GM18868 (cell line): Measurements from ENCODE around the gene RRAGD.

Experiments used
- ATAC-seq: cut with Tn5 transposase; IDR thresholded peaks from one replicate; pipeline ENCODE4 v1.9.1; 2021; ENCODE audit warnings: mild to moderate bottlenecking, moderate library complexity; ENCODE audit not compliant: unreplicated experiment

RRAGD gene

DNA sequence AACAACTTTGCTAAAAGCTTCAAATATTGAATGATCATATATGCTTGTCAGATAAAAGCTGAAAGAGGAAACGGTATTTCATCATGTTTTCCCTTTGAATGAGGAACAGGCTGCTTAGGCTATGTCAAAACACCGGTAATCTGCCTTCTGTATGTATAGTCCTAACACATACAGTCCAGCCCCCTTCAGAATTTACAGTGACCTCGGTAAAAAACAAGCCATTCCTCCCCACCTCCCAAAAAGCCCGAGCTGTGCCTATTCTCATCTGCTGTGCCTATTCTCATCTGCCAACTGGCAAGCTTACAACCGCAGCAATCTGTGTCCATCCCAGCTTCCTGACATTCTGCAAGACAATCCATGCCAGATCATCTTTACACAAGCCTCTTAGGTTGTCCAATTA, 32.8 kb downstream of the RRAGD start:
- no peak for ATAC-seq

DNA sequence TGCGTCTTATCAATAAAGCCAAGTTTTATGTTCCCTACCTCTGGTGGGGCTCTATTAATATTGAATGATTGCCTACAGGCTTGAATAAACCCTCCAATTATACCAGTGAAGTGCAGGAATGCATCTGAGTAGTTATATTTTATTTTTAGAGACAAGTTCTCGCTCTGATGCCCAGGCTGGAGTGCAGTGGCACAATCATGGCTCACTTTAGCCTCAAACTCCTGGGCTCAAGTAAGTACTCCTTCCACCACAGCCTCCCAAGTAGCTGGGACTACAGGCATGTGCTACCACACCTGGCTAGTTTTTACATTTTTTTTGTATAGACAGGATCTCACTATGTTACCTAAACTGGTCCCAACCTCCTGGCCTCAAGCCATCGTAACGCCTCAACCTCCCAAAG, 33.4 kb downstream of the RRAGD start:
- no peak for ATAC-seq

DNA sequence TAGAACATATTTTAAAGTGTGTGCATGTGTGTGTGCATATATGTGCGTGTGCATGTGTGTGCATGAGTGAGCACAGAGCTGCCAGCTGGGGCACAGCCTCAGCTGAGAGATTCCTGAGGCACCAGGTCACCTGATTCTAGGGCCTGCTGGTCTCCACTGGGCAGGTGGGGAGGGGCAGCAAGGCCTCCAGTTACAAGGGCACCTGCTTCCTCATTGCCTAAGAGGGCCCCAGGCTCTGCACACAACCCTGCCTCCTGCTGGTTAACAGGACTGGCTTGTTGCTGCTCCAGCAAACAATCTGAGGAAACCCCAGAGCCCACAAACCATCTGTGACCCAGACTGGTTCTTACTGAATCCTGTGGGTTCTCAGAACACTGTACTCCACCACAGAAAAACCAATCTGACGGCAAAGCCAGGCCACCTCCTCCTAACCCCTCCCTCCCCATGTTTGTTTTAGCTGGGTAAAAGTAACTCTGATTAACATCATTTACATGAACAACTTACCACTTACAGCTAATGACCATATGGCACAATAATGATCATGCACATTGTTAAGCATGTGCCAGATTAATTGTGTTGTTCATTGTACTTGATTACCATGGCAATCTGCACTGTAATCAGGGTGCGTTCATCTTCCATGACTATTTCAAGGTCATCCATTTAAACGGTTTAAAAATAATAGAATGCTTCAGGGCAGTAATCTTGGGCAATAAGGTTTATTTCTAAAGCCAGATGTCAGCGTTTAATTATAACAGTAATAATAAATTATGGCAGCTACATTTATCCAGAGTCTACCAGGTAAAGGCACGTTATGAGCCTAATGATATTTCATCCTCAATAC, 36.4 kb downstream of the RRAGD start:
- ATAC-seq: peak; percentile 73

DNA sequence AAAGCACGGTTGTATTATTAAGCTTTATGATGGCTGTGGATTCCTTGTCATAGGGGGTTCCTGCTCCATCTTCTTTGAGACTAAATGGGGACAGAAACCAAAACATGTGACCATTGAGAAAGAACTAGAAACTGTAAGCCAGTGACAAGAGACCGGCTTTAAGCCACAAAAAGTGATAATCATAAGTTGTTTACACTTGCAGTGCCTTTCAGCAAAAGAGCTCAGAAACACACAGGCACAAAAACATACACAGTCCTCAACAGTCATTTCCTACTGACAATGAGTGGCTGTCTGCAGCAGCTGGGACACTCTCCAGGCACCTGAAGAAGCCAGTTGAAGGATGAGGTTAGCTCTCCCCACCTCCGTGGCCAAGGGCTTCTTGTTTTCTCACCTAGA, 39.6 kb downstream of the RRAGD start:
- peak; percentile 49 for ATAC-seq

GRCh38 chr6:89371849-89372505, 40.1 kb downstream of the RRAGD start:
- ATAC-seq: peak; percentile 76

GRCh38 chr6:89368999-89369398, 43.1 kb downstream of the RRAGD start:
- ATAC-seq: no peak

- no peak for ATAC-seq
Observed at GRCh38 chr6:89368107-89368506, 44.0 kb downstream of the RRAGD start.

DNA sequence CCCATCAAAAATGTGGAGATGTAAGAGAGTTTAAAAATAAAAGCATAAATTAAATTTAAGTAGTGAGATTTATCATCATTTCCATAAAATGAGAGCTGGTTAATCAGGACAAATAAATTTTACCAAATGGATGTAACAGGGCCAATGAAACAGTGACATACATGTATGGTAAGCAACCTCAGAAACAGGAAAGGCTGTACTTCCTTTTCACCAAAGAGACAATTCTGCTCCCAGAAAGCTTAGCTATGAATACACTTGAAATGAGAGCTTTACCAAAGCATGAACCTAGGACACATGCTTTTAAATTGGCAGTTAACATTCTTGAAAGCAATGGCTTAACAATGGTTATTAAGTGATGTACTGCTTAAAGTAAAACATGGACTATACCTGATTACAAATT, 47.5 kb downstream of the RRAGD start:
- no peak for ATAC-seq

DNA sequence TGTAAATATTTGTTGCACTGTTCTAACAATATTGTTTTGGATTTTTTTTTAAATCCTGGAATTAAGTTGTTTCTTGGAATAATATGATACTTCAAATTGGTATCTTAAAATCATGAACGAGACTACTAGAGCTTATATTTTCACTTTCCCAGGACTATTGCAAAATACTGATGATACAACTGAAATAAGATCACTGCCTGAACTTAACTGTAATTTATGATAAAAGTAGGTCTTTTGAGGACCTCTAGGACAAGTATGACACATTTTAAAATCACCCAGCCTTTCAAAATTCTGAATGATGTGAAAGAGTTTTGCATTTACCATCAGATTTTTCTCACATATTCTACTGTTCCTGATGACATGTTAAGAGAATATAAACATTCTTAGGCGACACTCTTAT, 50.9 kb downstream of the RRAGD start:
- ATAC-seq: no peak

DNA sequence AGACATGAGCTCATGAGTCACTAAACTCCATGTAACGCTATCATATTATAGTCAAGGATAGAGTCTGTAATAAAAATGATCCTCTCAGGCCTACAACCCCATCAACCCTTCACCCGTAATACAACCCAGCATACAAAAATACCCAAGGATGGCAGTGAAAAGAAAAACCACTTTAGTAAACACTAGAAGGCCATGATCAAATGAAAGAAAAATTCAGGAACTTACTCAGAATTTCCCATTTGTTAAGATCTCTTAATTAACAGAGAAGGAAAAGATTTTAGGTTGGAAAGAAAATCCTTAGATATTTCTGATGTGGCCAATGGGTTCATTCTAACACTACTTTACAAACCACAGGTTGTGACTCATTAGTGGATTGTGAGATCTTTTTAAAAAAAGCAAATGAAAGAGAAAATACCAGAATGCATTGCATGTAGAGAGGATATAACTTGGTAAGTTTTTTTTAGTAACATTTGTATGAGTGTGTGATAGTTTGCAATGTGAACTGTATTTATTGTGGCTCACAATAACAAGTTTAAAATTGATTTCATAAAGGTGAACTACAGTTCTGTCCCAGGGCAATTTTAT, 51.6 kb downstream of the RRAGD start:
- ATAC-seq: peak; percentile 72

- no peak for ATAC-seq
Observed at GRCh38 chr6:89359561-89359960, 52.5 kb downstream of the RRAGD start.

- peak; percentile 36 for ATAC-seq
Observed at GRCh38 chr6:89357390-89357789, 54.7 kb downstream of the RRAGD start.

DNA sequence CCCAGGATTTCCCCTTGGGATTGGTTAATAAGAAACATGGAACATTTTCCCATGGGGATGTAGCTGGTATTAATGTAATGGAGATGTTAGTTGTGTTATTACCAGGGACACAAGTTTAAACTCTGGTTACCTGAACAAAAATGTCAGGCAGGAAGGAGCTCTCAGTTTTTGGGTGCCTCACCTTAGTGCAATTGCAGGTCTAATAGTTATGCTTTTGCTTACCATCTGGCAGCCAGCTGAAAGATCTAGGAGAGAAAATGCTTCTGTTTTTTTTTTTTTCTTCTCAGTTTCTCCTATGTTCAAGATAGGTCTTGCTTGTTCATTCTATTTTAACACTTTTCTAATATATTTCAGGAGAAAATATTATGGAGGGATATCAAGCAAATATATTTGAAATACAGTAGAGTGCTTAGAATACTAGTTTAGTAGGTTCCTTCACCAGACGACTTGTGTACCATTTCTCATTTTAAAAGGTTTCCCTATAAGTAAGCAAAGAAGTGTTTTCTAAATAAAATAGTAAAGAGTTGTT, 55.4 kb downstream of the RRAGD start:
- no peak for ATAC-seq

DNA sequence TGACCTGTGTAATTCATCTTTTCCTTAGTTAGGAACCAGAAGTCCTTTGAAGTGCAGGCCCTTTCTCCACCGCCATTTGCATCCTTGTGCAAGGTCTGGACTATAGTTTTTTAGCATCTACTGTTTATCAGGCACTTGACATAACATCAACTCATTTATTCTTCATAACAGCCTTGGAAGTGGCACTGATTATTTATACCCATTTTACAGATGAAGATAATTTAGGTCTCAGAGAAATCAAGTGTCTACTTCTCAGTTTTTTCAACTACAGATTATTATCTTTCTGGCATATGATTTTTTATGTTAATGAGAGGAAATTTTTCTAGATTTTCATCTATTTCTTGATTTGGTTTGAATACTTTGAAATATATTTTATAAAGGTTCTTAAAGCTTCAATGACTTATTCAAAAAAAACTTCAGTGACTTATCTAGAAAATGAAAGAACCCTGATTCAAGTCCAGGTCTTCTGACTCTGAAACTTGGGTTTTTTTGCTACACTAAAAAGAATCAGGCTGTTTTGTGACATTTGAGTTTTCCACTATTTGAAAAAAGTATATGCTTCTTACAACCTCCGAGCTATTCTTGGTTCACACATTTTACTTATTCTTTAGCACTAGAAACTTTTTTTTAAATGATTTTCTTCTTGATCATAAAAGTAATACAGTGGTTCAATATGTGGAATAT, 56.4 kb downstream of the RRAGD start:
- no peak for ATAC-seq

- ATAC-seq: peak; percentile 20
Observed at GRCh38 chr6:89353702-89354392, 58.2 kb downstream of the RRAGD start.

DNA sequence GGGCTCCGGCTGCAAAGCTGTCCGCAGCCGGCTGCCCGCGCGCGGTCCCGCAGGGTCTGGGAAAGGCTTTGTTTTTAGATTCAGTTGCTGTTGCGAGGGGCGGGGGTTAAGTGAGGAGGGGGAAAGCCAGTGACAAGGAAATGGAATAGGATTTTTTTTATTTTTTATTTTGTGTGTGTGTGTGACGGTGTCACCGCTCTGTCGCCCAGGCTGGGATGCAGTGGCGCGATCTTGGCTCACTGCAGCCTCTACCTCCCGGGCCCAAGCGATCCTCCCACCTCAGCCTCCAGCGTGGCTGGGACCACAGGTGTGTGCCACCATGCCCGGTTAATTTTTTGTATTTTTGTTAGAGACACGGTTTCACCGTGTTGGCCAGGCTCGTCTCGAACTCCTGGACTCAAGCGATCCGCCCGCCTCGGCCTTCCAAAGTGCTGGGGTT, 58.9 kb downstream of the RRAGD start:
- no peak for ATAC-seq

DNA sequence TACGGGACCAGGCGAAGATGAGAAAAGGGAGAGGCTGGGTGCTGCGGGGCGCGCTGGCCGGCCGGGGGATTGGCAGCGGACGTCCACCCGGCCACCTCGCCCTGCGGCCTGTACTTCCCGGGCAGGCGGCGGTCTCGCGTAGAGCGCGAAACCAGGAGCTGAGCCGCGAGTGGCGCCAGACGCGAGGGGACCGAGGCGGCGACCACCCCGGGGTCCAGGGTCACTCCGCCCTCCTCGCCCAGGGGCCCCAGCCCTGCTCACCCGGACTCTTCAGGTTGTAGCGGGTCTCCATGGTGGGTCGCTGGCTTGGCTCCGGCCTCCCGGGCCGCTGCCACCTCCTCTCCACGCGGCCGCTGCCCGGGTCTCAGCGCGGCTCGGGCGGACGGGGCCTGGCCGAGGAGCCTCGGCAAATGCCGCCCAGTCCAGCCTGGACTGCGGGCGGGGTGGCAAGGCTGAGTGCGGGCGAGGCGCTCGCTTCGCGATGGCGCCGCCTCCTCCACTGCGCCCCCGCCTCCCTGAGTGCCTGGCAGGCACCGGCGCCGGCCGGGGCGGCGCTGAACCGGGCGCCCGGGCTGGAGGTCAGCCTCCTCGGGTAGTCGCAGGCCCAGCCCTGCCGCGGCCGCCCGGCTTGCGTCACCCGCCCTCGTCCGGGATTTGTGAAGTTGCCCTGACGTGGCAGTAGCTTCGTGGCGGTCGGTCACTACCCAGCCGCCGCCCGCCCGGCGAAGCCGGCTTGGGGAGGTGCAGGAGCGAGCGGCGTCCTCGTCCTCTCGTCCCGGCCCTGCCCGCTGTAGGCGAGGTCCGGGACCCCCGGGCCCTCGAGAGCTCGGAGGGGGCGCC, 59.6 kb downstream of the RRAGD start, which contains the start of gene UBE2J1:
UBE2J1 (minus strand) TSS at position 445 of the 840 bp plus-strand sequence; CDS start at position 292, 153 bp downstream.
- peak; percentile 48 for ATAC-seq

DNA sequence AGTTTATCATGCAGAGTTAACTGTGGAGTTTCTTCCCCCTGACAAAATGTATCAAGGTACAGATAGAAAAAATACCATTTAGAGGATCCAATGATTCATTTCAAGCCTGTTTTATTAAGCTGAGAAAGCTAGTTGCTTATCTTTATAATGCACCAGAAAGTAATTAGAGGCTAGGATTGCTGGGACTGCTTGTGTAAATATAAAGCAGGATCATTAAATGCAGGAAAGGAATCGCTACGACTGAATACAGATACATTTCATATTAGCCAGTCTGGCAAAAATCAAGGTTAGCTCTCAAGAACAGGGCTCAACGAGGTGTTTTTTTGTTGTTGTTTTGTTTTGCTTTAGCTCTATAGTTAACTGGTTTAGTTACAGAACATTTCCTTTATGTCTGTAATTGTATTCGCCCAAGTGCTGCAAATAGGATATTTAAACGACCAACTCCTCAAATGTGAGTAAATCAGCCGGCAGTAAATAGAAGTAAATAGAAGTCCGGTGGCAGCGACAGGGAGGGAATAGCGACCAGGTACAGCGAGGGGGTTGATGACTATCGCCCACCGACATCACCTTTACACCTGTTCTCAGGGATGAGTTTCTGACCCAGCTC, 60.3 kb downstream of the RRAGD start:
- ATAC-seq: no peak
